HT1080 (cell line): Measurements from ENCODE around the gene SIGLEC8. TPM values are rescaled to one million over a fixed set of nuclear protein-coding genes. Genes with fewer than 3 reads are reported as not detected.
"Not testable (repeated sequence)": the region's sequence is repeated elsewhere in the genome, so short reads cannot be mapped to it uniquely, and the experiment has no call there.

Source experiments
- DNase-seq: peaks from one replicate; pipeline ENCODE4 v3.0.0-alpha.2; 2015; ENCODE audit warnings: low read depth
- total RNA-seq: library from RNA; depleted of rRNA; stranded (reverse); fragments of >200 nt; shearing (Covaris generic); gene quantifications from 2 replicates; pipeline ENCODE4 v1.2.3, GENCODE V29; 2014

SIGLEC8 gene
- total RNA-seq, 1 experiment from 2014 or later: not detected

- peak; percentile 56 for DNase-seq
Measured at GRCh38 chr19:51473009-51473707, 14.9 kb upstream of the SIGLEC8 start.

GRCh38 chr19:51472607-51473006, 14.4 kb upstream of the SIGLEC8 start:
- DNase-seq: no peak

- DNase-seq: no peak
Measured at GRCh38 chr19:51471527-51471926, 13.3 kb upstream of the SIGLEC8 start.

- DNase-seq: no peak
Measured at GRCh38 chr19:51470966-51471365, 12.7 kb upstream of the SIGLEC8 start.

- no peak for DNase-seq
Measured at GRCh38 chr19:51469629-51470028, 11.4 kb upstream of the SIGLEC8 start.

GRCh38 chr19:51469162-51469561, 10.9 kb upstream of the SIGLEC8 start:
- DNase-seq: no peak

- DNase-seq: no peak
Measured at GRCh38 chr19:51468545-51468920, 10.3 kb upstream of the SIGLEC8 start.

- DNase-seq: no peak
Measured at GRCh38 chr19:51467864-51468544, 9.8 kb upstream of the SIGLEC8 start.

GRCh38 chr19:51466723-51467122, 8.5 kb upstream of the SIGLEC8 start:
- DNase-seq: no peak

GRCh38 chr19:51463976-51464581, 5.8 kb upstream of the SIGLEC8 start:
- not testable (repeated sequence) for DNase-seq

- DNase-seq: no peak
Measured at GRCh38 chr19:51462681-51463080, 4.4 kb upstream of the SIGLEC8 start.

GRCh38 chr19:51462276-51462675, 4.0 kb upstream of the SIGLEC8 start:
- DNase-seq: no peak

- no peak for DNase-seq
Measured at GRCh38 chr19:51461723-51462161, 3.5 kb upstream of the SIGLEC8 start.

- peak; percentile 45 for DNase-seq
Measured at GRCh38 chr19:51460164-51460992, 2.1 kb upstream of the SIGLEC8 start.

- DNase-seq: no peak
Measured at GRCh38 chr19:51458899-51459505, 748 bp upstream of the SIGLEC8 start.

GRCh38 chr19:51457351-51458013, 772 bp downstream of the SIGLEC8 start:
- DNase-seq: no peak

- DNase-seq: no peak
Measured at GRCh38 chr19:51456541-51457290, 1.5 kb downstream of the SIGLEC8 start.

- DNase-seq: no peak
Measured at GRCh38 chr19:51450730-51451307, 7.4 kb downstream of the SIGLEC8 start.

GRCh38 chr19:51448411-51449016, 9.7 kb downstream of the SIGLEC8 start:
- no peak for DNase-seq
